ENCODE data around the gene ATP7B.

ATP7B gene

DNA sequence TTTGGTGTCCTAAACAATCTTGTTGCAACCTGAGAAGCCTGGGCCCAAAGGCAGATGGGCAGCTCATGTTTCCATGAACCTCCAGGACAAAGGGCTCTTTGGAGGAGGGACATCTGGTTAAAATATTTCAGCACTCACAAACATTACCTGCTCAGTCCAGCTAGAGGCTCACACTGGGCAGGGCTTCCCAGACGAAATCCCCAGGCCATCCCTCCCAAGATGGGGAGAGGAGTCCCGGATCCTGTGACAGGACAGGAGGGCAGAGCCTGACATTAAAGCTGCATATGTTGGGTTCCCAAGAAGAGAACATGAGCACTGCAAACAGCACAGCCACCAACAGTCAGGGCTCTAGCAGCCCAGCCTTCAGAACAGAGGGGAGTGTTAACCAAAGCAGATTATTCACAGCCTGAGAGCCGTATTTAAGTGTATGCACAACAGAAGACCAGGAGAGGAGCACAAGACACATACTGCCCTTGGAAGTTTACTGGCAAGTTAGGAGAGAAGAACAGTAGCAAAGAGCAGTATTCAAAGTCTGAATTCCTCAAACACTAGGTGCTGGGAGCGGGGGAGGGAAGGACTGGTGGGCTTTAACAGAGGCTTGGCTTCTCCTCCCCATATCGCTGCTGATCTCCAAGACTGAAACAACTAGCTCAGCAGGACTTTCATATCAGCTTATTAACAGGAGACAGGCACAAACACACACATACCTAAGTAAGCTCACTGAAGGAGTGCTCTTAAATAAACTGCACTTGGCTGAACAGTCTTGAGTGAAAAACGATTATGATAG is 12.3 kb downstream of the ATP7B start:
- TF ChIP-seq, protein P1, sequence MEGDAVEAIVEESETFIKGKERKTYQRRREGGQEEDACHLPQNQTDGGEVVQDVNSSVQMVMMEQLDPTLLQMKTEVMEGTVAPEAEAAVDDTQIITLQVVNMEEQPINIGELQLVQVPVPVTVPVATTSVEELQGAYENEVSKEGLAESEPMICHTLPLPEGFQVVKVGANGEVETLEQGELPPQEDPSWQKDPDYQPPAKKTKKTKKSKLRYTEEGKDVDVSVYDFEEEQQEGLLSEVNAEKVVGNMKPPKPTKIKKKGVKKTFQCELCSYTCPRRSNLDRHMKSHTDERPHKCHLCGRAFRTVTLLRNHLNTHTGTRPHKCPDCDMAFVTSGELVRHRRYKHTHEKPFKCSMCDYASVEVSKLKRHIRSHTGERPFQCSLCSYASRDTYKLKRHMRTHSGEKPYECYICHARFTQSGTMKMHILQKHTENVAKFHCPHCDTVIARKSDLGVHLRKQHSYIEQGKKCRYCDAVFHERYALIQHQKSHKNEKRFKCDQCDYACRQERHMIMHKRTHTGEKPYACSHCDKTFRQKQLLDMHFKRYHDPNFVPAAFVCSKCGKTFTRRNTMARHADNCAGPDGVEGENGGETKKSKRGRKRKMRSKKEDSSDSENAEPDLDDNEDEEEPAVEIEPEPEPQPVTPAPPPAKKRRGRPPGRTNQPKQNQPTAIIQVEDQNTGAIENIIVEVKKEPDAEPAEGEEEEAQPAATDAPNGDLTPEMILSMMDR (IDR thresholded peaks at IDR 0.05): no peak

DNA sequence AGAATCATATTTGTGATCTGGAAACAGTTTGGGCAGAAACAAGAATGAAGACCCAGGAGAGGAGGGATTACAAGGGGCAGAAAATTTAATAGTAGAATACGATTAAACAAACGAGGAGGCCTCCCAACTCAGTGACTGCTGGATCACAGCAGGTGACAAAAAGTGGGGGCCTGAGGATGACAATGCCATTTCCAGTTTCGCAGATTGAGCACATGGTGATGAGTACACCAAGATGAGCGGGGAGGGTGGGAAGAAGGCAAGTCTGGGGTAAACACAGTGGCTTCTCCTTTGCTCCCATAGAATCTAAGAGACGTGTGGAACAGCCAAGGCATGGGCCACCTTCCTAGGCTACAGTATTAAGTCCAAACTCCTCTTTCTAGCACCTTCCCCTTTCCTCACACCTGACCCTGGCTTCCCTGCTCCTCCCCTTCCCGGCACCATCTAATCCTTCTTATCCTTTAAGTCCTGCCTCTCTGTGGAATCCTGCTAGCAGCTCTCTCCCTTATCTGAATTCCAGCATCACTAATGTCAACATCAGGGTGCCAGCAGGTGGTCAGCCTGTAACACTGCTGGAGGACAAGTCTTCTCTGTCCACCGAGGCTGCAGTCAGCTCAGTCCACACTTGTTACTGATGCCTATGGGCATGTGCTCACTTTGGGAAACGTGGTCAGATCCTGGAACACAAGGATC is 13.5 kb downstream of the ATP7B start:
- TF ChIP-seq, protein P1 (IDR thresholded peaks at IDR 0.05): no peak

DNA sequence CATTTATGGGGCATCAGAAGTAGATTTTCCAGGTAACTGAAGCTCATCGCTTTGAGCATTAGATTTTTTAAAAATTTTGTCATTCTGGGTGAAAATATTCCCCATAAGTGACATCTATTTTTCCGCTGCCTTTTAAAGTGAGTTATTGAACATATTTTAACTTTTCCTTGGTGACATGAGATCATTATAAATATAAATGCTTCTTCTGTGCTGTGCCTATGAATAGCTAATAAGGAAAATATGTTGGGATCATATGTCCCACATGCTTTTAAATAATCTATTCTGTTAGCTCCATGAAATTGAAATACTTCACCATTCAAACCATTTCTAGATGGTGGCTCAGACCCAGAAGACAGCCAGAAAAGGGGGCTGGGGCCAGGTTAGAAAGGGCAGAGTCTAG is 14.1 kb downstream of the ATP7B start:
- TF ChIP-seq, protein P1 (IDR thresholded peaks at IDR 0.05): no peak

DNA sequence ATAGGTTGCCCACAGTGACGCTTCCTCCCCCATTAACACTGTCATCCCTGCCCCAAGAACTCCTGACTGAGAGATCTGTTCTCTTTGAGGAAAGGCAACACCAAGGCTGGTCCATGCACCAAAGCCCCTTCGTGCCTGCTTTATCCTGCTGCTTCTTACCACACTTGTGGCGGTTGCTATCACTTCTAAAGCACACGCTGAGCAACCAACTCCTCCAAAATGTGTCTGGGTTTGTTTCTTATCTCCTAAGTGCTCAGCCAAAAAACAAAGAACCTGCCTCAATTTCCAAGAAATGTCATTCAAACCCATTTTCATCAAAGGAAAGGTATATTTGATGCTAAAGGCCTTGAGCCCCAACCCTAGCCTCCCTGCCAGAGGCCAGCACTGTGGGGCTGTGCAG is 14.6 kb downstream of the ATP7B start:
- TF ChIP-seq, protein P1 (IDR thresholded peaks at IDR 0.05): no peak

DNA sequence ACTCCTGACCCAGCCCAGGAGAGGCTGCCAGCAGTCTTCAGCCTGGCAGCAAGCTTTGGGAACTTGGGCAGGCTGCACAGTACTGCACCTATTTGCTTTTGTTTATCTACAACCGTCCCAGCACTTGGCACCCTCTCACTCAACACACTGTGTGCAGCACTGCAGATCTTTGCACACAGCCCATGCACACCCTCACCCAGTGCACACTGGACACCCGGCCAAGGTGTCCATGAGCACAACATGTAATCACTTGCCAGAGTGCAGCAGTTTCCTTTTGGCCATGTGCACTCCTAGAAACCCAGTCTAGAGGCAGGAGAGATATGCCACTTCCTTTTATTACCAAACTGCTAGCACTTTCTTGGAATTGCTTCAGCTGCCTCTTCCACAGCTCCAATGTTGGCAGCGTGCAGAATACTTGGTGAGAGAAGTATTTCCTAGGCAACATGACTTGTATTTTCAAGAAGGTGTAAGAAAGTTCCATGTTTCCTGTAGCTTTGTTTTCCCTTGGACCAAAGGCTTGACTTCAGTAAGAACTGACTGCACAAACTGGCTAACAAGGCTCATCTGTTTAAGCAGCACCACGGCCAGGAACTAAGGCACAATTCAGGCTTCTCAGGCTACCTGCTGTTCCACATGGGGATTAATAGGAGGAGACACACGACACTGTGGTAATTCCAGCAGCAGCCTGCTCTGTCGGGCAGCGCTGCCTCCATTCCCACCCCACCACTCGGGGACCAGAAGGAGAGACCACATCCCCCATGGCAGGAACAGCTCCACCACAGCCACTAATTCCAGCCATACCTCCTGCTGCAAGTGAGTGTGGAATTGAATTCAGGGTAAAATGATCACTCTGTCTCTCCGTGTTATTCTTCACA is 15.3 kb downstream of the ATP7B start:
- TF ChIP-seq, protein P1 (IDR thresholded peaks at IDR 0.05): no peak

DNA sequence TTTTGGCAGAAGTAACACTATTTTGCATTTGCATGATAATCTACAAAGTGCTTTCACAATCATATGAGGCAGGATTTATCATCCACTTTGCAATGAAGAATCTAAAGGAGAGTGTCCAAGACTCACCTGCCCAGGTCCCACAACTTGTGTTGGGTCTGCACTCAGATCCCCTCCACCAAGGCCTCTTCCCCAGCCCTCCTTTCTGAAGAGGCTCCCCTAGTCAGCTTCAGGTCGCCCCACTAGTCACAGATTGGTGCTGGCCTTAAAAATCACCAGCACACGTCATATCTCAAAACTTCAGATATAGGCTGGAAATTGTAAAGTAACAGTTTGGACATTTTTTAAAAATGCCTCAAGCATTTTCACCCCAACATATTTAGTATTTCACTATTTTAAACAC is 17.5 kb downstream of the ATP7B start:
- TF ChIP-seq, protein P1 (IDR thresholded peaks at IDR 0.05): no peak

DNA sequence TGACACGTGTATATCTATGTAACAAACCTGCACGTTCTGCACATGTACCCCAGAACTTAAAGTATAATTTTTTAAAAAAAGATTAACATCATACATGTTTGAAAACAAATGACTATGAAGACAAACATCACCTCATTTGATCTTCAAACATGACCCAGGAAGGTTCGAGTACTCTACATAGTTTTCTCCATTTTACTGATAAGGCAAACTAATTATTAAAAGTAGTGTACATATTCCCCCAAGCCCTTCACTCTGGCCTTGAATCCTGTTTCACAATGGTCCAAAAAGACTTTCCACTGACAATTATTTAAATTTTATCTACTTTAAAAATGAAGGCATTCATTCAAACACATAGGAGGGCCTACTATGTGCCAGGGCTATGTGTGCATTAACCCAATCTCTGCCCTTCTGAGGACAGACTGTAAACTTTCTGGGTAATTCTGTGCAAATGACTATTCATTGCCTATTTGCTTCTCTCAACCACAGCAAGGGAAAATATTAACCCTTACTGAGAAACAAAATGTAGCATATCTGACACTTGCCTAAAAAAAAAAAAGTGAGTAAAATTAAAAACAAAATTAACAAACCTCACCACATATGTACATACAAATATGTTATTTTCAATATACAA is 22.1 kb downstream of the ATP7B start:
- TF ChIP-seq, protein P1 (IDR thresholded peaks at IDR 0.05): no peak
